Neuronal stem cell (in vitro differentiated cells): ENCODE data around the gene S100A13.

Source experiments
- DNase-seq: peaks from one replicate; pipeline ENCODE4 v3.0.0-alpha.2; 2013; ENCODE audit warnings: low spot score
- H2AFZ ChIP-seq: one replicate; pipeline ENCODE4 v1.6.1; 2013; ENCODE audit warnings: mild to moderate bottlenecking, low read length, inconsistent platforms
- H2AK5ac ChIP-seq: 2 replicates; pipeline ENCODE4 v1.6.1; 2013; ENCODE audit warnings: low read depth, mild to moderate bottlenecking, inconsistent platforms, low read length, moderate library complexity, mixed read lengths
- H2BK120ac ChIP-seq: 2 replicates; pipeline ENCODE4 v1.6.1; 2013; ENCODE audit warnings: low read depth, mild to moderate bottlenecking, inconsistent platforms, low read length, moderate library complexity, mixed read lengths
- H2BK12ac ChIP-seq: one replicate; pipeline ENCODE4 v1.6.1; 2013; ENCODE audit warnings: low read length, inconsistent platforms
- H2BK15ac ChIP-seq: 2 replicates; pipeline ENCODE4 v1.6.1; 2013; ENCODE audit warnings: mild to moderate bottlenecking, low read length, inconsistent platforms, mixed read lengths
- H2BK5ac ChIP-seq: one replicate; pipeline ENCODE4 v1.6.1; 2013; ENCODE audit warnings: inconsistent platforms, mild to moderate bottlenecking, low read length, moderate library complexity
- H3K14ac ChIP-seq: one replicate; pipeline ENCODE4 v1.6.1; 2013; ENCODE audit warnings: low read length, inconsistent platforms
- H3K18ac ChIP-seq: 2 replicates; pipeline ENCODE4 v1.6.1; 2013; ENCODE audit warnings: low read length, inconsistent platforms
- H3K23ac ChIP-seq: 2 replicates; pipeline ENCODE4 v1.6.1; 2013; ENCODE audit warnings: low read depth, mild to moderate bottlenecking, mixed read lengths, low read length, inconsistent platforms; ENCODE audit not compliant: poor library complexity
- H3K27ac ChIP-seq: replicated peaks from 3 replicates; pipeline ENCODE4 v1.5.1; 2013; ENCODE audit warnings: low read length, inconsistent platforms
- H3K27me3 ChIP-seq, 3 experiments: 2 replicates each; pipeline ENCODE4 v1.6.1; 2013; ENCODE audit warnings: low read length in 3 of 3, mild to moderate bottlenecking in 2 of 3, inconsistent platforms in 1 of 3, low read depth in 1 of 3, mixed read lengths in 1 of 3, moderate library complexity in 1 of 3; ENCODE audit not compliant: control insufficient read depth in 3 of 3, insufficient read depth in 3 of 3
- H3K36me3 ChIP-seq, 2 donors: replicated peaks in 1 of 2; 2 replicates each; pipeline ENCODE4 v1.6.1; 2013; ENCODE audit warnings: low read length in 2 of 2; ENCODE audit not compliant: control insufficient read depth in 2 of 2, insufficient read depth in 2 of 2
- H3K4ac ChIP-seq: 2 replicates; pipeline ENCODE4 v1.6.1; 2013; ENCODE audit warnings: inconsistent platforms, mild to moderate bottlenecking, low read length, moderate library complexity
- H3K4me1 ChIP-seq, 2 donors: 1 replicate in 1 of 2; 2 replicates in 1 of 2; pipeline ENCODE4 v1.6.1; 2013; ENCODE audit warnings: low read length in 2 of 2, low read depth in 1 of 2; ENCODE audit not compliant: control insufficient read depth in 2 of 2, insufficient read depth in 1 of 2
- H3K4me2 ChIP-seq: one replicate; pipeline ENCODE4 v1.6.1; 2013; ENCODE audit warnings: mild to moderate bottlenecking, low read length, inconsistent platforms; ENCODE audit not compliant: insufficient read depth, poor library complexity, severe bottlenecking
- H3K4me3 ChIP-seq, 2 donors: 2 replicates each; pipeline ENCODE4 v1.5.1; 2013; ENCODE audit warnings: low read length in 2 of 2, mild to moderate bottlenecking in 2 of 2, inconsistent platforms in 1 of 2, moderate library complexity in 1 of 2
- H3K79me1 ChIP-seq: one replicate; pipeline ENCODE4 v1.6.1; 2013; ENCODE audit warnings: low read depth, mild to moderate bottlenecking, inconsistent platforms, low read length, moderate library complexity
- H3K9ac ChIP-seq: one replicate; pipeline ENCODE4 v1.6.1; 2013; ENCODE audit warnings: mild to moderate bottlenecking, low read depth, low read length, inconsistent platforms; ENCODE audit not compliant: poor library complexity
- H3K9me3 ChIP-seq, 2 donors: replicated peaks in 1 of 2; 2 replicates each; pipeline versions ENCODE3 to v1.6.1; 2013; ENCODE audit warnings: low read length in 2 of 2, mild to moderate bottlenecking in 2 of 2, inconsistent platforms in 1 of 2, low read depth in 1 of 2, mixed read lengths in 1 of 2, moderate library complexity in 1 of 2; ENCODE audit not compliant: control insufficient read depth in 2 of 2, insufficient read depth in 1 of 2
- H4K8ac ChIP-seq: one replicate; pipeline ENCODE4 v1.6.1; 2013; ENCODE audit warnings: low read depth, mild to moderate bottlenecking, inconsistent platforms, low read length, moderate library complexity
- H4K91ac ChIP-seq: one replicate; pipeline ENCODE4 v1.6.1; 2013; ENCODE audit warnings: low read length, low read depth, mild to moderate bottlenecking, inconsistent platforms; ENCODE audit not compliant: poor library complexity
- WGBS, 2 donors: extraction: QIAGEN DNeasy Blood & Tissue Kit; methylation state at CpG; one replicate each; pipeline ENCODE4 v1.1.7; 2013; ENCODE audit warnings: missing lambda C conversion rate in 2 of 2, mixed read lengths in 1 of 2; ENCODE audit not compliant: insufficient read length in 2 of 2, insufficient replicate concordance in 1 of 2; ENCODE audit errors: extremely low coverage in 2 of 2; 5-methylcytosine and 5-hydroxymethylcytosine counted together

S100A13 gene

DNA sequence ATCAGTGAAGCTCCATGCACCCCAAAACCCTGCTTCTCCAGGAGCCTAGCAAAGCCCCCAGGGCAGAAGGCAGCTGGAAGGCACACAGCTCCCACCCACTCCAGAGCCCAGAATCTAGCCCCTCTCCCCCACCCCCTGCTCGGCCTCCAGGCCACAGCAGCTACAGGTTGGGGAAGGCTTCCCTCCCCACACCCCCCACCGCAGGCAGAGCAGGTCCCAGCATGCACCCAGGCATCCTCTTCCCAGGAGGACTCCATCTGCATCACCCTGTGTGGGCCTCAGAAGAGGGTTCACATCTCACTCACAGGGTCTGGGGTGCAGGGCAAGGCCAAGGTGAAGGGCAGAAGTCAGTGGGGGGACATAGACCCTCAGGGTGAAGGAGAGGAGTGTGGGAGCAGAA, 11.9 kb downstream of the S100A13 start:
- Histone ChIP-seq H2BK120ac (no peak overlapping the region), H4K91ac (no peak overlapping the region), H2BK12ac (no peak overlapping the region), H3K4me2 (no peak overlapping the region), H3K27me3 (no peaks in the 10 kb centered on the region), H4K8ac (no peak overlapping the region), H3K14ac (no peak overlapping the region), H3K23ac (no peak overlapping the region), H2BK5ac (no peak overlapping the region), H2AFZ (no peak overlapping the region), H2AK5ac (no peak overlapping the region), H3K9ac (no peak overlapping the region), H3K79me1 (no peaks in the 10 kb centered on the region), H3K36me3 (peaks cover 4 to 18% of the 10 kb centered on the region in 2 donors), H3K4me1 (peaks cover 9 to 11% of the 10 kb centered on the region in 2 donors), H3K4me3 (peak overlapping the region in 1 of 2 donors; percentile 32), H3K9me3 (no peaks in the 10 kb centered on the region), H3K27ac (no peak overlapping the region), H3K18ac (no peak overlapping the region), H2BK15ac (peak overlapping the region; percentile 13), H3K4ac (no peak overlapping the region)
- no CpG with 5 or more reads among the region's 2 CpGs for WGBS, 2 donors
- no peak for DNase-seq

- no CpG with 5 or more reads among the region's 7 CpGs for WGBS, 2 donors
- no peak overlapping the region for H2AK5ac ChIP-seq
- H3K9me3 ChIP-seq: no peaks in the 10 kb centered on the region
- H3K4me2 ChIP-seq: no peak overlapping the region
- H4K91ac ChIP-seq: no peak overlapping the region
- no peak overlapping the region for H2BK15ac ChIP-seq
- DNase-seq: no peak
- H2AFZ ChIP-seq: no peak overlapping the region
- H3K18ac ChIP-seq: no peak overlapping the region
- peaks cover 4 to 15% of the 10 kb centered on the region in 2 donors for H3K36me3 ChIP-seq
- no peak overlapping the region for H2BK5ac ChIP-seq
- no peaks in the 10 kb centered on the region for H3K27me3 ChIP-seq
- H2BK120ac ChIP-seq: no peak overlapping the region
- no peak overlapping the region for H3K4me3 ChIP-seq
- peak overlapping the region; percentile 13 for H3K14ac ChIP-seq
- H3K4ac ChIP-seq: no peak overlapping the region
- H4K8ac ChIP-seq: no peak overlapping the region
- no peak overlapping the region for H3K9ac ChIP-seq
- no peak overlapping the region for H3K23ac ChIP-seq
- H3K4me1 ChIP-seq: peaks cover 9 to 11% of the 10 kb centered on the region in 2 donors
- no peaks in the 10 kb centered on the region for H3K79me1 ChIP-seq
- H2BK12ac ChIP-seq: no peak overlapping the region
- no peak overlapping the region for H3K27ac ChIP-seq
Measured at GRCh38 chr1:153614906-153615305, 12.4 kb downstream of the S100A13 start.

DNA sequence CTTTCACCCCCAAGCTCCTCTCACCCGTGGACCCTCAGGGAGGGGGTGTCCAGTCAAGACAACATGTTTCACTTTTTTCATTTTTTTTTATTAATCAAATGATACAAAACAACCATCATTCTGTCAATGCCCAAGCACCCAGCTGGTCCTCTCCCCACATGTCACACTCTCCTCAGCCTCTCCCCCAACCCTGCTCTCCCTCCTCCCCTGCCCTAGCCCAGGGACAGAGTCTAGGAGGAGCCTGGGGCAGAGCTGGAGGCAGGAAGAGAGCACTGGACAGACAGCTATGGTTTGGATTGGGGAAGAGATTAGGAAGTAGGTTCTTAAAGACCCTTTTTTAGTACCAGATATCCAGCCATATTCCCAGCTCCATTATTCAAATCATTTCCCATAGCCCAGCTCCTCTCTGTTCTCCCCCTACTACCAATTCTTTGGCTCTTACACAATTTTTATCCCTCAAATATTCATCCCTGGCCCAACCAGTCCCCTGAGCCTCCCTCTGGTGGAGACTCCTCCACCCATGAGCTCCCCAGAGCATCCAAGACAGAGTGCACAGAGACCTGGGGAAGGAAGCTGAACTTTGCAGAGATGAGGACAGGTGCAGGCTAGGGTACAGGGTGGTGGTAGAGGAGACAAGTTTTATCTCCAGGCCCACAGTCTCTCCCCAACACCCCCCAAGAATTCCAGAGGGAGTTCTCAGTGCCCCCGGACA, 13.0 kb downstream of the S100A13 start:
- no peak overlapping the region for H2AFZ ChIP-seq
- no peak overlapping the region for H3K27ac ChIP-seq
- no peak overlapping the region for H3K23ac ChIP-seq
- H2BK12ac ChIP-seq: no peak overlapping the region
- H3K4ac ChIP-seq: no peak overlapping the region
- no peak overlapping the region for H4K91ac ChIP-seq
- H3K14ac ChIP-seq: no peak overlapping the region
- peaks cover 4 to 10% of the 10 kb centered on the region in 2 donors for H3K36me3 ChIP-seq
- no peak overlapping the region for H3K9ac ChIP-seq
- peaks cover 9 to 15% of the 10 kb centered on the region in 2 donors for H3K4me1 ChIP-seq
- no peak overlapping the region for H2BK120ac ChIP-seq
- H2BK5ac ChIP-seq: no peak overlapping the region
- H4K8ac ChIP-seq: no peak overlapping the region
- H2BK15ac ChIP-seq: no peak overlapping the region
- H3K18ac ChIP-seq: no peak overlapping the region
- no CpG with 5 or more reads among the region's 2 CpGs for WGBS, 2 donors
- H3K9me3 ChIP-seq: no peaks in the 10 kb centered on the region
- no peaks in the 10 kb centered on the region for H3K79me1 ChIP-seq
- DNase-seq: no peak
- no peak overlapping the region for H2AK5ac ChIP-seq
- H3K4me2 ChIP-seq: no peak overlapping the region
- no peak overlapping the region for H3K4me3 ChIP-seq
- H3K27me3 ChIP-seq: no peaks in the 10 kb centered on the region

DNA sequence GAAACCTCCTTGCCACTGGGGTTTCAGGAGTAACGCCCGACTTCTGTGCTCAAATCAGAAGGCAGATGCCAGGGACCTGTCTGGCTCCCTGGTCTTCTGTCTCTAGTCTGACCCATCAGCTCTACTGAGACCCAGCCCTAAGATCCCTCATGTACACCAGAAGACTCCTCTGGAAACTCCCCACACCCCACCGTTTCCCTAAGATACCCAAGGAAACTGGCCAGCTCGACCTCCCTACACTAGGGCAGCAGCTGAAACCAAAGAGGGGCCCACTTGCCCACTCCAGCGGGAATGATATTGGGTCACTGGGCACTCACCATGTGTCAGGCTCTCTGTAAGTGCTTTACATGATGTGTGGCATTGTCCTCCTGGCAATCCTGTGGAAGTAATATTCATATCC, 13.9 kb downstream of the S100A13 start:
- Histone ChIP-seq H2BK15ac (peak overlapping the region; percentile 76), H3K9me3 (no peaks in the 10 kb centered on the region), H2AK5ac (peak overlapping the region; percentile 18), H3K4me2 (no peak overlapping the region), H3K4me3 (no peak overlapping the region), H3K36me3 (peaks cover 0 to under 1% of the 10 kb centered on the region in 2 donors), H2BK5ac (no peak overlapping the region), H3K23ac (no peak overlapping the region), H2BK12ac (no peak overlapping the region), H3K79me1 (no peaks in the 10 kb centered on the region), H3K18ac (no peak overlapping the region), H3K4ac (no peak overlapping the region), H4K8ac (no peak overlapping the region), H4K91ac (no peak overlapping the region), H3K27me3 (no peaks in the 10 kb centered on the region), H3K27ac (no peak overlapping the region), H3K9ac (no peak overlapping the region), H2BK120ac (peak overlapping the region; percentile 40), H3K14ac (no peak overlapping the region), H3K4me1 (peaks cover 17 to 25% of the 10 kb centered on the region in 2 donors), H2AFZ (no peak overlapping the region)
- DNase-seq: no peak
- WGBS, 2 donors: no CpG with 5 or more reads among the region's 5 CpGs
